Measurements from ENCODE around the gene CDK11B.
"Not testable (repeated sequence)": the region's sequence is repeated elsewhere in the genome, so short reads cannot be mapped to it uniquely, and the experiment has no call there.

DNA sequence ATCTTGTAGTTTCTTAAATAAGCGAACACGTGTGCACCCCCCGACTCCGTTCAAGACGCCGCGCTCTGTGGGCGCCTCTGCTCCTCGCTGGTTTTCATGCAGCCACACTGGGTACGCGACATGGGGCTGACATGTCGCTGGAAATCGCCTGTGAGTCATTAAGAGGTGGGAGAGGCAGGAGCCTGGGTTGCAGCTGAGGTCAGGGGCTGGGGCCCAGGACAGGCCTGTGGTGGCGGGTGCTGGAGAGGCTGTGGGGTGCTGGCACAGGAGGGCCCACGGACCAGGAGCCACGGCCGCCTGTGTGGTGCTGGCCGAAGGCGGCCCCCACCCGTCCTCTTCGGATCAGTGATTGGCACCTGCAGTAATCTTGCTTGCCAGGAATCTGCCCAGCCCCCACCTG lies 16.0 kb upstream of the CDK11B start:
- TF ChIP-seq, protein P1, sequence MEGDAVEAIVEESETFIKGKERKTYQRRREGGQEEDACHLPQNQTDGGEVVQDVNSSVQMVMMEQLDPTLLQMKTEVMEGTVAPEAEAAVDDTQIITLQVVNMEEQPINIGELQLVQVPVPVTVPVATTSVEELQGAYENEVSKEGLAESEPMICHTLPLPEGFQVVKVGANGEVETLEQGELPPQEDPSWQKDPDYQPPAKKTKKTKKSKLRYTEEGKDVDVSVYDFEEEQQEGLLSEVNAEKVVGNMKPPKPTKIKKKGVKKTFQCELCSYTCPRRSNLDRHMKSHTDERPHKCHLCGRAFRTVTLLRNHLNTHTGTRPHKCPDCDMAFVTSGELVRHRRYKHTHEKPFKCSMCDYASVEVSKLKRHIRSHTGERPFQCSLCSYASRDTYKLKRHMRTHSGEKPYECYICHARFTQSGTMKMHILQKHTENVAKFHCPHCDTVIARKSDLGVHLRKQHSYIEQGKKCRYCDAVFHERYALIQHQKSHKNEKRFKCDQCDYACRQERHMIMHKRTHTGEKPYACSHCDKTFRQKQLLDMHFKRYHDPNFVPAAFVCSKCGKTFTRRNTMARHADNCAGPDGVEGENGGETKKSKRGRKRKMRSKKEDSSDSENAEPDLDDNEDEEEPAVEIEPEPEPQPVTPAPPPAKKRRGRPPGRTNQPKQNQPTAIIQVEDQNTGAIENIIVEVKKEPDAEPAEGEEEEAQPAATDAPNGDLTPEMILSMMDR (IDR thresholded peaks at IDR 0.05): not testable (repeated sequence)
- not testable (repeated sequence) for TF ChIP-seq EZH2 (IDR thresholded peaks at IDR 0.05)
